Tibial nerve (tissue), 4 donors: ENCODE measurements around the gene USP51. TPM values are rescaled to one million over a fixed set of nuclear protein-coding genes. Genes with fewer than 3 reads are reported as not detected.
"Not testable (repeated sequence)": the region's sequence is repeated elsewhere in the genome, so short reads cannot be mapped to it uniquely, and the experiment has no call there.

ENCODE experiments used
- DNase-seq, 2 donors: peaks; one replicate each; pipeline ENCODE4 v3.0.0-alpha.2; 2019; ENCODE audit warnings: low spot score in 2 of 2
- H3K27ac ChIP-seq, 4 donors: fragments of 200-600 bp; sonication (generic) in 3 of 4; one replicate each; pipeline ENCODE4 v1.5.1; 2017 to 2019; ENCODE audit warnings: mild to moderate bottlenecking in 1 of 4
- H3K27me3 ChIP-seq, 2 donors: fragments of 200-600 bp; sonication (generic) in 1 of 2; one replicate each; pipeline versions ENCODE4 v1.5.1 to v1.6.0; 2017 to 2019
- H3K36me3 ChIP-seq, 3 donors: fragments of 200-600 bp; sonication (generic); one replicate each; pipeline ENCODE4 v1.5.1; 2018 to 2019
- H3K4me1 ChIP-seq, 4 donors: fragments of 200-600 bp; sonication (generic) in 3 of 4; one replicate each; pipeline ENCODE4 v1.5.1; 2017 to 2019
- H3K4me3 ChIP-seq, 4 donors: fragments of 200-600 bp; sonication (generic) in 3 of 4; one replicate each; pipeline ENCODE4 v1.5.1; 2017 to 2019; ENCODE audit warnings: mild to moderate bottlenecking in 1 of 4, moderate library complexity in 1 of 4
- H3K9me3 ChIP-seq, 4 donors: fragments of 200-600 bp; sonication (generic) in 3 of 4; one replicate each; pipeline ENCODE4 v1.5.1; 2017 to 2019
- CTCF ChIP-seq, 5 experiments: fragments of 200-600 bp in 3 of 5; fragments of 450-650 bp in 2 of 5; sonication (generic) in 3 of 5; IDR thresholded peaks; one replicate each; pipeline ENCODE4 v1.5.1; 2016 to 2019; ENCODE audit warnings: antibody characterized with exemption in 5 of 5, mild to moderate bottlenecking in 3 of 5, moderate library complexity in 2 of 5
- EP300 ChIP-seq, 2 donors: sonication (generic); formaldehyde crosslinking; IDR thresholded peaks; one replicate each; pipeline ENCODE4 v1.6.1; 2017; ENCODE audit warnings: antibody characterized with exemption in 2 of 2, mild to moderate bottlenecking in 1 of 2
- POLR2A ChIP-seq, 2 donors: fragments of 450-650 bp; IDR thresholded peaks; one replicate each; pipeline ENCODE4 v1.6.1; 2017; ENCODE audit warnings: antibody characterized with exemption in 2 of 2, mild to moderate bottlenecking in 2 of 2, moderate library complexity in 2 of 2
- WGBS, 2 donors: methylation state at CpG; one replicate each; pipeline ENCODE4 v1.1.5; 2018; 5-methylcytosine and 5-hydroxymethylcytosine counted together
- total RNA-seq, 4 donors: library from RNA; depleted of rRNA; stranded (reverse); fragments of >200 nt; gene quantifications; one replicate each; pipeline ENCODE4 v1.1.0, GENCODE V29; 2016

USP51 gene
- total RNA-seq, 4 donors from 2014 or later = 1.3 to 14.3 (median 3.2) TPM

GRCh38 chrX:55487143-55487542 is 2.5 kb downstream of the USP51 start:
- TF ChIP-seq CTCF (IDR thresholded peaks at IDR 0.05) = no peak
- 61 to 80% methylated on average over 1 to 2 of the region's 2 CpGs for WGBS, 2 donors
- no peak overlapping the region for H3K4me3 ChIP-seq
- H3K36me3 ChIP-seq = no peaks in the 10 kb centered on the region
- peaks cover 0 to 13% (median 4%) of the 10 kb centered on the region in 4 donors for H3K4me1 ChIP-seq
- H3K9me3 ChIP-seq = no peaks in the 10 kb centered on the region
- peak overlapping the region in 2 of 4 donors; percentile 95 to 98 for H3K27ac ChIP-seq
- DNase-seq = no peak
- peaks cover 0 to 4% of the 10 kb centered on the region in 2 donors for H3K27me3 ChIP-seq

- TF ChIP-seq POLR2A (IDR thresholded peaks at IDR 0.05) = no peak
- no peak for TF ChIP-seq CTCF (IDR thresholded peaks at IDR 0.05)
- TF ChIP-seq EP300 (IDR thresholded peaks at IDR 0.05) = peak in 1 of 2 donors; percentile 52
Measured at GRCh38 chrX:55486736-55487135, 2.9 kb downstream of the USP51 start.

GRCh38 chrX:55484948-55485347 is 4.7 kb downstream of the USP51 start:
- H3K9me3 ChIP-seq = no peaks in the 10 kb centered on the region
- H3K4me3 ChIP-seq = no peak overlapping the region
- no peak for TF ChIP-seq CTCF (IDR thresholded peaks at IDR 0.05)
- no peak for TF ChIP-seq POLR2A (IDR thresholded peaks at IDR 0.05)
- TF ChIP-seq EP300 (IDR thresholded peaks at IDR 0.05) = no peak
- H3K27me3 ChIP-seq = no peaks in the 10 kb centered on the region
- H3K27ac ChIP-seq = peak overlapping the region in 1 of 4 donors; percentile 49
- peaks cover 0 to 13% (median under 1%) of the 10 kb centered on the region in 4 donors for H3K4me1 ChIP-seq
- no peaks in the 10 kb centered on the region for H3K36me3 ChIP-seq
- no peak for DNase-seq

More at GRCh38 chrX:55486736-55487135, 2.9 kb downstream of the USP51 start:
- WGBS, 2 donors = 43 to 65% methylated on average over 3 of the region's 3 CpGs
- H3K27me3 ChIP-seq = peaks cover 0 to 4% of the 10 kb centered on the region in 2 donors
- H3K4me1 ChIP-seq = peaks cover 0 to 13% (median 4%) of the 10 kb centered on the region in 4 donors
- no peaks in the 10 kb centered on the region for H3K36me3 ChIP-seq
- DNase-seq = no peak
- no peak overlapping the region for H3K4me3 ChIP-seq
- H3K27ac ChIP-seq = peak overlapping the region in 2 of 4 donors; percentile 95 to 98
- H3K9me3 ChIP-seq = no peaks in the 10 kb centered on the region

- 52 to 65% methylated on average over 3 of the region's 3 CpGs for WGBS, 2 donors
- no peak for DNase-seq
- Histone ChIP-seq H3K4me3 (no peak overlapping the region), H3K27ac (no peak overlapping the region), H3K4me1 (no peaks in the 10 kb centered on the region), H3K9me3 (no peaks in the 10 kb centered on the region), H3K36me3 (no peaks in the 10 kb centered on the region), H3K27me3 (no peaks in the 10 kb centered on the region)
- TF ChIP-seq EP300 (IDR thresholded peaks at IDR 0.05) = no peak
Measured at GRCh38 chrX:55480390-55481062, 9.1 kb downstream of the USP51 start.

GRCh38 chrX:55479956-55480355 is 9.7 kb downstream of the USP51 start:
- H3K27ac ChIP-seq, H3K4me1 ChIP-seq, H3K4me3 ChIP-seq, H3K36me3 ChIP-seq, DNase-seq, H3K9me3 ChIP-seq, H3K27me3 ChIP-seq: not testable (repeated sequence)
- WGBS, 2 donors = 71 to 85% methylated on average over 3 to 6 of the region's 8 CpGs

- WGBS, 2 donors = no CpG with 5 or more reads among the region's 5 CpGs
- H3K27ac ChIP-seq, H3K9me3 ChIP-seq, H3K4me3 ChIP-seq, H3K27me3 ChIP-seq, DNase-seq, H3K4me1 ChIP-seq, H3K36me3 ChIP-seq: not testable (repeated sequence)
Measured at GRCh38 chrX:55465791-55466190, 23.9 kb downstream of the USP51 start.

- not testable (repeated sequence) for H3K27ac ChIP-seq, H3K36me3 ChIP-seq, H3K4me1 ChIP-seq, DNase-seq, H3K4me3 ChIP-seq, H3K9me3 ChIP-seq, H3K27me3 ChIP-seq
- WGBS, 2 donors = no CpG with 5 or more reads among the region's 5 CpGs
Measured at GRCh38 chrX:55465108-55465507, 24.5 kb downstream of the USP51 start.

- DNase-seq, H3K4me1 ChIP-seq, H3K27ac ChIP-seq, H3K36me3 ChIP-seq, H3K27me3 ChIP-seq, H3K4me3 ChIP-seq, H3K9me3 ChIP-seq: not testable (repeated sequence)
- no CpG with 5 or more reads among the region's 5 CpGs for WGBS, 2 donors
Measured at GRCh38 chrX:55464050-55464449, 25.6 kb downstream of the USP51 start.

- DNase-seq, H3K27ac ChIP-seq, H3K27me3 ChIP-seq, H3K36me3 ChIP-seq, H3K4me1 ChIP-seq, H3K9me3 ChIP-seq, H3K4me3 ChIP-seq: not testable (repeated sequence)
- no CpG with 5 or more reads among the region's 4 CpGs for WGBS, 2 donors
Measured at GRCh38 chrX:55459926-55460325, 29.7 kb downstream of the USP51 start.

- H3K36me3 ChIP-seq, H3K4me3 ChIP-seq, H3K9me3 ChIP-seq, DNase-seq, H3K27ac ChIP-seq, H3K27me3 ChIP-seq, H3K4me1 ChIP-seq: not testable (repeated sequence)
- WGBS, 2 donors = no CpG with 5 or more reads among the region's 5 CpGs
Measured at GRCh38 chrX:55459426-55459825, 30.2 kb downstream of the USP51 start.
